Activated T-helper 1 cell treated with anti-CD3 and anti-CD28 coated beads, Interleukin-2, amount 50 U/mL, for 16 hours (primary cell): ENCODE data around the gene ARMC7.

Source experiments
- DNase-seq, 2 donors: peaks; one replicate each; pipeline ENCODE4 v3.0.0-alpha.2; 2020; ENCODE audit warnings: low read depth in 1 of 2, low spot score in 1 of 2

The ARMC7 gene

DNA sequence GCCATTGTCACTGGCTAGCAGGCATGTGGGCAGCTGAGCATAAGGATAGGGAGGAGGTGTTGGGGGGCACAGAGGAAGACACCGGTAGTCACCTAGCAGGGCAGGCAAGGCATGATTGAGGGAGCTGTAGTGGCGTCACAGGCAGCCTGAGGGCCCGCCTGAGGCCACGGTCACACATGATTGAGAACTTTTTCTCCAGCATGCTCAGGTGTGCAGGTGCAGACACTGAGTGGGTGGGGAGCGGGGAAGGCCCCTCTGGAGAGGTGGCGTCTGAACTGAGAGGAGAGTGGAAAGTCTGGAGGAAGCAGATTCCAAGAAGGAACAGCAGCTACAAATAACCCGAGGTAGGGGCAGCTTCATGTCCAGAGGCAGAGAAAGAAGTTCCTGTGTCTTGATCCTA lies 10.9 kb upstream of the ARMC7 start:
- DNase-seq = no peak

DNA sequence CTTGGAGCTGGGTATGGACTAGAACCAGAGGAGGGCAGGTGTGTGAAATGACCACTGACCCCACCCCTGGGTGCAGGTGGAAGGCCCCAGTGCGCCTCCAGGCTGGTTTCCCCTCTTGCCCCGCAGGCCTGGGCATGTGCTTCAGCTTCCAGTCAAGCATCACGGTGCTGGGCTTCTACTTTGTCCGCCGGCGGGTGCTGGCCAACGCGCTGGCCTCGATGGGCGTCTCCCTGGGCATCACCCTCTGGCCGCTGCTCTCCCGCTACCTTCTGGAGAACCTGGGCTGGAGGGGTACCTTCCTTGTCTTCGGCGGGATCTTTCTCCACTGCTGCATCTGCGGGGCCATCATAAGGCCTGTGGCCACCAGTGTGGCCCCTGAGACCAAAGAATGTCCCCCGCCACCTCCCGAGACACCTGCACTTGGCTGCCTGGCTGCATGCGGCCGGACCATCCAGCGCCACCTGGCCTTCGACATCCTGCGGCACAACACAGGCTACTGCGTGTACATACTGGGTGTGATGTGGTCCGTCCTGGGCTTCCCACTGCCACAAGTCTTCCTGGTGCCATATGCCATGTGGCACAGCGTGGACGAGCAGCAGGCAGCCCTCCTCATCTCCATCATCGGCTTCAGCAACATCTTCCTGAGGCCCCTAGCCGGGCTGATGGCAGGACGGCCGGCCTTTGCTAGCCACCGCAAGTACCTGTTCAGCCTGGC lies 9.7 kb upstream of the ARMC7 start:
- DNase-seq = no peak

DNA sequence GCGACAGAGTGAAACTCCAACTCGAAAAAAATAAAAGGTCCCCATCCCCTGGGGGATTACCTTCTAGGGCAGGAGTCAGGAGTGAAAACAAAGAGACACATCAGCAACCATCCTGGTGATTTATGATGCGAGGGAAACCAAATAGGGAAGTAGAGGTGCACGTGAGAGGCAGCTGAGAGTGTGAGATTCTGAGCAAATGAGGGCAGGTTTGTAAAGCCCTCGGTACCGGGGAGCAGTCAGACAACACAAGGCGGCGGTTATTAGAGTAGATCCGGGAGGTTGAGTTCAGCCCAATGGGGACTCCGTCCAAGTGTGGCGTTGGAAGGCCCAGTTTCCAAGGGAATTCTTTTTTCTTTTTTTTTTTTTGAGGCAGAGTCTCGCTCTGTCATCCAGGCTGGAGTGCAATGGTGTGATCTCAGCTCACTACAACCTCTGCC lies 7.4 kb upstream of the ARMC7 start:
- DNase-seq = no peak

DNA sequence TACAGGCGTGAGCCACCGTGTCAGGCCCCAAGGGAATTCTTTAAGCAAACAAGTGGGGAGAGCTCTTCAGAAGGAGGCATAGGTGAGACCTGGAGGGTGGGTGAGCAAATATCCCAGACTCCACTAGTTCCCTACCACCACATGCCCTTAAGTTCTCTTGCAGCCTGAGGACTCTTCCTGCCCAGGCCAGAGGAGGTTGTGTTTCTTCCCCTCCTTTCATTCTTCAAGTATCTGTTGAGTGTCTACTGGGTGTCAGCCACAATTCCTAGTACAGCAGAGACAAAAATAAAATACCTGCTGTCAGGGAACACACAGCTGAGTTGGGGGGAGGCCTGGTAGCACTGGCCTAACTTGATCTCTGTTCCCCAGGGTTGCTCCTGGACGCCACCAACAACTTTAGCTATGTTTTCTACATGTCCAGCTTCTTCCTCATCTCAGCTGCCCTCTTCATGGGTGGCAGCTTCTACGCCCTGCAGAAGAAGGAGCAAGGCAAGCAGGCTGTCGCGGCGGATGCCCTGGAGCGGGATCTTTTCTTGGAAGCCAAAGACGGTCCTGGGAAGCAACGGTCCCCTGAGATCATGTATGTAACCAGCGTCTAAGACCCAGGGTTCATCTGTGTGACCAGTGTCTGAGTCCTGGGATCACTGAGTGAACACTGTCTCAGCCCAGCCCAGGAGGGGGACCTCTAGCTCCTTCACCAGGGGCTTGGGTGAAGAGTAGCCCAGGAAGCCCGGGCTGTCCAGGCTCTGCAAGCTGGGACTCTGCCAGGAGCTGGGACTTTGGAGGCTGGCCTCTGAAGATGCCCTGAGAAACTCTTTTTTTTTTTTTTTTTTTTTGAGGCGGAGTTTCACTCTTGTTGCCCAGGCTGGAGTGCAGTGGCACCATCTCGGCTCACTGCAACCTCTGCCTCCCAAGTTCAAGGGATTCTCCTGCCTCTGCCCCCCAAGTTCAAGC lies 5.9 kb upstream of the ARMC7 start:
- no peak for DNase-seq

DNA sequence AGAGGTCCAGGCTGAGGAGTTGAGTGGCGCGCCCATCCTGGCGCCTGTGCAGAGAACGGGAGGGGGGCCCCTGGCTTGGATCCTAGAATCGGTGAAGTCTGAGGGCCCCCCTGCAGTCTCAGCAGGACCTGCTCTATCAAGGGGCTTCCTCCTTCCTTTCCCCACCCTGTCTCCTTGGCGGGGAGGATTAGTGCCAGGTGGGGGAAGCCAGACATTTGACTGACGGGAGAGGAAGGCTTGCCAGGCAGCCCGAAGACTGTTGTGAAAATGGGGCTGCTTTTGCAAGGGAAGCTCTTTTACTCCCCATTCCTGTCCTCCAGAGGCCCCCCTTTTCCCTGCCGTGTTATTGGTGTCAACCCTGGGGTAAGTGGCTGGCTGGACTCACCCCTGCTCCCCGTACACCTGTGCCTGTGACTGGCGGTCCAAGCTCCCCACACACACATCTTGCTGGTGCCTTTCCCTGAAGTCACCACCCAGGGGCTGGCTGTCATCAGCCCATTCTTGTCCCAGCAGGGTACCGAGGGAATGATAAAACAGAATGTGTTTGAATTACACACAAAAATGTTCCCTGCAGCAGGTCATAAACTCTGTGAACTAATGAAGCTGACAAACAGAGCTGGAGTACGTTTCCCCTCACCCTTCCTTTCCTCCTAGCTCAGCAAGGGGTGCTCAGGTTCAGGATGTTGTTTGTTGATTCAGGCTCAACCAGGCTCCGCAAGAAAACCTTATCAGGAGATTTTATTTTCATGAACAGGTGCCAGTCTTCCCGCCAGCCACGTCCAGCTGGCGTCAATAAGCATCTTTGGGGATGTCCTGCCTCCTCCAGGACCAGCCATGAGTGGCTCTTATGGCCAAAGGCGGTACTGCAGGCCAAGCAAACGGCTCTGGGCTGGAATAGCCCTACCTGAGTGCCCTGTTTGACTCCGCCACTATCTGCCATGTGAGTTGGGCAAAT lies 4.4 kb upstream of the ARMC7 start:
- no peak for DNase-seq

DNA sequence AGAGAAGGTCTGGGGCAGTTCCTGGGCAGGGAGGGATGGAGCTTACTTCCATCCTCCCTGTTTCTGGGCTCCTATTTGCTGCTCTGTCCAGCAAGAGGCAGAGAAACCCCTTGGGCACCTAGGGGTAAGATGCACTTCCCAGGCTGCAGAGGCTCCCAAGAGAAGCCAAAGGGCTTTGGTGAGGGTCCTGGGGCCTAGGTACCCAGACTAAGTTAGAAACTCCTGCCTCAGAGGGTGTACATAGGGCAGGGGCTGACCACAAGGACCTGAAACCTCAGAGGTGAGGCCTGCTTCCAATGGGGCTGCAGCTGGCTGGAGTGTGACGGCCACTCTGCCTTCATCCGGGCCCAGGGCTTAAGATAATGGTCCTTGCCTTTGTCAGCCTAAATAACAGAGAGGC lies 1.6 kb upstream of the ARMC7 start:
- DNase-seq = no peak

DNA sequence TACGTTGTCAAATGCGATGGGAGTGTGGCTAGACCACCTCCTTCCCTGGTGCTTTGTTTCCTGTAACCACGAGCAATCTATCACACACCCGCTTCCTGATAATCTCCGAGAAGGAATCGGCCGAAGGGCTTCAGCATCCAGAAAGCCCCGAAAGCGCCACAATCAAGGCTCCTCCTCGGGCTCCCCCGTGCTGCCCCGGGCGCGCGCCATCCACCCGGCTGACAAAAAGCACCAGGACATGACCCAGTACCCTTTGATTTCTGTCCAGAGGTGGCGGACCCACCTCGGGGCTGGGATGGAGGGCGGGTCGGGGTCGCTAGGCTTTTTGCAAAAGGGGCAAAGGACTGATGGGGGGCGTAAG lies 743 bp upstream of the ARMC7 start:
- DNase-seq = no peak

DNA sequence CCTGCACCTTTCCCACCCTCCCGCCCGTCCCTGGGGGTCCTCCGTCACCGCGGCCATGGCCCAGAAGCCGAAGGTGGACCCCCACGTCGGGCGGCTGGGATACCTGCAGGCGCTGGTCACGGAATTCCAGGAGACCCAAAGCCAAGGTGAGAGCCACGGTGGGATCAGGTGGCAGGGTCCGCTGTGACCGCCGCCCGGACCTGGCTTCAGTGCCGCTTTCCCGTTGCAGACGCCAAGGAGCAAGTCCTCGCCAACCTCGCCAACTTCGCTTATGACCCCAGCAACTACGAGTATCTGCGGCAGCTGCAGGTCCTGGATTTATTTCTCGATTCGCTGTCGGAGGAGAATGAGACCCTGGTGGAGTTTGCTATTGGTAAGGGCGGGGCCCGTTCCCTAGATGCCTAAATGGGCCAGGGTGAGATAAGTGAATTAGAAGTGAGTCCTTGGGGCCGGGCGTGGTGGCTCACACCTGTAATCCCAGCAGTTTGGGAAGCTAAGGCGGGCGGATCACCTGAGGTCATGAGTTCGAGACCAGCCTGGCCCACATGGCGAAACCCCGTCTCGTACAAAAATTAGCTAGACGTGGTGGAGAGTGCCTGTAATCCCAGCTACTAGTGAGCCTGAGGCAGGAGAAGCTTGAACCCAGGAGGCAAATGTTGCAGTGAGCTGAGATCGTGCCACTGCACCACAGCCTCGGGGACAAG lies 617 bp downstream of the ARMC7 start:
- no peak for DNase-seq

DNA sequence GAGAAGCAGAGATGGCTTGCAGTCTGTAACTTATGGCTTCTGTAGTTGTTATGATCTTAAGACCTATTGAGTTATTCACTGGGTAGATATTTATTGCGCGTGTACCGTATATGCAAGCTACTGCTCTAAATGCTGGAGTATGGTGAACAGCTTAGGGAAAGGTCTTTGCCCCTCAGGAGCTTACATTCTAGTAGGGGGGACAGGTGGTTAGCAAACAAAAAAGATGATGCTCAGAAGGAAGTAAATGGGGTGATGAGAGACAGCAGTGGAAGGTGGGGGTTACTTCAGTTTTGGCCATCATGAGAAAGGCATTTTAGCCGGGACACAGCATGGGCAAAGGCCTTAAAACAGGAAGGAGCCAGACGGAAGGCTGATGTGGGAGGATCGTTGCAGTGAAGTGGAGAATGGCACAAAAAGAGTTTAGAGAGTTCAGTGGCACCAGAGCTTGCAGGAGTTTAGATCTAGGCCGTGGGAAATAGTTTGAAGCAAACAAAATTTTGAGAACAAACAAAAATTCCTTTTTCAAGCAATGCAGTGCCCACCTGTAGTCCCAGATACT lies 2.1 kb downstream of the ARMC7 start:
- no peak for DNase-seq

DNA sequence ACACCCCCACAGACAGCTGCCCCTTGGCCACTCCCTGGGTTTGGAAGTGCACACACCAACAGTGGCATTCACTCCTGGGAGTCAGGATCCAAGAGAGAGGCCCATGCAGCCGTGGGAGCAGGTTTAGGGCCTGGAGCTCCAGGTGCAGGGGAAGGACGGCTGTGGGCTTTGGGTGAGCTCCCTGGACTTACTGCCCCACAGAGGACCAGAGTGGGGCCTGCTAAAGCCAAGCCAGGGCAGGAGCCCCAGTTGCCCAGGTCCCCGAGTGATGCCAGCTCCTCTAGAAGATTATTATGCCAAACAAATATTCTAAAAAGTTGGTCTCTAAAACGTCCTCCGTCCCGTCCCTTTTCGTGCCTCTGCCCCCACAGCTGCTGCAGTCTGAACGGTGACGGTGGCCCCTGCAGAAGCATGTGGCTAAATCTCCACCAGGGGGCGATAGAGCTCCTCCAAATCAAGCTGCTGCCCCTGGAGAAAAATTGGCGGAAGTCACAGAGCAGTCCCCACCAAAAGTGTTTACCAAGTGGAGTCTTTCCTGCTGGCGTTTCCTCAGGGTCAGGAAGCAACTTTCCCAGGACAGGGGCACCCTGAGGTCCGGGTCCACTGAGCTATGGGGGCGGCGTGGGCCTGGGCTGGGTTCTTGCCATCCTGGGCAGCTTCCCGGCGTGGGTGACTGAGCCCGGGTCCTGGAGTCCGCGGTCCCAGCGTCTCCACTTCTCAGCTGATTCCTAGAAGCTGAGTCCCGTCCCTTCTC lies 4.2 kb downstream of the ARMC7 start:
- DNase-seq = peak; percentile 76 to 83

DNA sequence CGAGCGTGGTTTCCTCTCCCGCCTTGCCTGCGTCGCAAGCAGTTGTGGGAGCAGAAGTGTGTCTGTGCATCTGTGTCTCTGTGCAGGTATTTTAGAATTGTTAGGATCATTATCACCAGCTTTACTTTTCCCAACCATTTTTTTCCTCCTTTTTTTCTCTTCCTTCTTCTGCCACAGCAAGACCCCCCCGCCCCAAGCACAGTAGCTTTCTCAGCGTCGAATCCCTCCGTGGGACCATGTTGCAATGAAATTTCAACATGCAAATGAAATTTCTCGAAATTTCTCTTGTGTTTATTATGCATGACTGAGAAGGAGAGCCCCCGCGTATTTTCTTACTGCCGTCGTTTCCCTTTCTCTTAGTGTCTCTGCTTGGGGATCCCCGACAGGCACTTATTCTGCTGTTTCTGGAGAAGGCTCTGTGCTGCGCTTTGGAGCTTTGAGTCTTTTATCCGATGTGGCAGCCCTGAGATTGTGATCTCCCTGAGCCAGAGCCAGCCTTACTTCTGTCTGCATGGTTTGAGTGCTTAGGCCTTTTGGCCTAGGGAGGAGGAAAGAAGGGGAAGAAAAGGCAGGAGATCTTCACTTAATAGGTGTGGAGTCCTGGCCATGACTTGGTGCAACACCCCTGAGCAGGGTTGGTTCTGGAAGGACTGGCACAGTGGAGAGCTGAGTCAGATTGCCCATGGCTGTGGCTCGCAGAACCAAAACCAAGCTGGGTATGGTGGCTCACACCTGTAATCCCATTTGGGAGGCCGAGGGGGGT lies 5.0 kb downstream of the ARMC7 start:
- DNase-seq = no peak

DNA sequence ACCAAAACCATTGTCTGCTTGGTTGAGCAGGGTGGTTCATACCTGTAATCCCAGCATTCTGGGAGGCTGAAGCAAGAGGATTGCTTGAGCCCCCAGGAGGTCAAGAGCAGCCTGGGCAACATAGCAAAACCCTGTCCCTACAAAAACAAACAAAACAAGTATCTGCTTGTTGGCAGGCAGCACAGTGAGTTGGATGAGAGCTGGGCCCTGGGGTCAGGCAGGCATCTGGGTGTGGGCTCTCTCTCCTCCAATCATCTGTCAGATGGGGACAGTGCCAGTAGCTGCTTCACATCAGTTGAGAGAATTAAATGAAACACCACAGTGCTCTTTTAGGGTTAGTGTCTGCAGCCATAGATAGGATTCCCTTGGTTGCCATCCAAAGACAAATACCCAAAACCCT lies 5.8 kb downstream of the ARMC7 start:
- DNase-seq = no peak

DNA sequence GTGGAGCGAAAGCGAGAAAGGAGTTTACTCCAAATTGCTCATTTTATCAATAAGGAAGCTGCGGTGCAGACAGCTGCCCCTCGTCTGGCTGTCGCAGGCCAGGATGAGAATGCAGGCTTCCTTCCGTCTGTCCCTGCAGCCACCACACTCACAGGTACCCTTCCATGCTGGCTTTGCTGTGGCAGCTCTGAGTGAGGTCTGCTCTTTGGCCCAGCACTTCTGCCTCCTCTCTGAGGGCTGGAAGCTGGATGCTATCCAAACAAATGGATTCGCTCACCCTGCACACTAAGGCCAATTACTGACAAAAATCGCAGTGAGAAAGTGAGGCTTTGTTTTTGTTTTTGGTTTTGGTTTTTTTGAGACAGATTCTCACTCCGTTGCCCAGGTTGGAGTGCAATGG lies 7.0 kb downstream of the ARMC7 start:
- no peak for DNase-seq

DNA sequence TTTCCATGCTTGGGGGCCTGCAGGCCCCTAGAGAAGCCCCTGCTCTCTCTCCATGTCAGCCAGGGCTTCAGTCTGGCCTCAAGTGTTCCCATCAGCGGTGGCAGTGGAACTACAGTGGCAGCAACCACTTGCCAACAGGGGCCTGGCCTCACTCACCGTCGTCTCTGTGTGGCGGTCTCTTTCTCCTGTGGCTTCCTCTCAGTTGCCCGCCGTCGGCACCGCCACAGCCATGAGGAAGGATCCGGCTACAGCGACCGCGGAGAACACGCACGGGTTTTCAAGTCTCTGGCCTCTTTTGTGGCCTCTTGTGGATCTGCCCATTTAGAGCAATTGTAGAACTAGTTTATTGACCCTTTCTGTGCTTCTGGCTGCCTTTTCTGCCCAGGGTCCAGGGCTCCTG lies 8.5 kb downstream of the ARMC7 start:
- DNase-seq = no peak

DNA sequence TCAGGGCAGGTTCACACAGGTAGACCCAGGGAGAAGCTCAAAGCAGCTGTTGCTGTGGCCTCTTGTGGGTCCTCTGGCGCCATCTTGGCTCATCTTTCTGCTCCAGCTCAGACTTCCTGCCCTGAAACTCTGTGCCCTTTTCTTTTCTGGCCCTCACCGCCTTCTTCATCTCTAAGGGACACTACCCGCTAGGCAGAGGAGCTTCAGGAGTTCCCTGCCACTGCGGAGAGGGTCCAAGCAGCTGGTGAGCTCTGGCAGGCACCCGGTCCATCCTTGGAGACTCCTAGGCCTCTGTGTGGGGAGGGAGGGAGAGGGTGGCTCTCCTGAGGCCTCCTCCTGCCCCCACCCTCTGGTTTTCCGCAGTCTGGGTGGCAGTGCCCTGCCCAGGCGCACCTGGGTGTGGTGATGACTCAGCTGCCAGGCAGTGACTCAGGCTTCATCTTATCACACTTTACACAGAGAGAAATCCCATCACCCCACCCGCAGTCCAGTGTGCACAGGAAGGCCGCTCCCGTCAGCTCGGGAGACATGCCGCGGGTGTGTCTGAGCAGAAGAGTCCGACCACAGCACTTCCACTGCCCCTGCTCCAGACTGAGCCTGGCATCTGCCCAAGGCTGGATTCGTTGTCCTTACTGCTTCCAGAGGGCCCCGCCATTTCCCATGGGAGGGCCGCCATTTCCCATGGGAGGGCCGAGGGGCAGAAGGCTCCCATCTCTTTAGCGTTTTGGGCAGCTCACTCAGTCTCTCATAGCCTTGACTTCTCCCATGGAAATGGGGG lies 14.5 kb downstream of the ARMC7 start:
- DNase-seq = peak; percentile 40 to 43

DNA sequence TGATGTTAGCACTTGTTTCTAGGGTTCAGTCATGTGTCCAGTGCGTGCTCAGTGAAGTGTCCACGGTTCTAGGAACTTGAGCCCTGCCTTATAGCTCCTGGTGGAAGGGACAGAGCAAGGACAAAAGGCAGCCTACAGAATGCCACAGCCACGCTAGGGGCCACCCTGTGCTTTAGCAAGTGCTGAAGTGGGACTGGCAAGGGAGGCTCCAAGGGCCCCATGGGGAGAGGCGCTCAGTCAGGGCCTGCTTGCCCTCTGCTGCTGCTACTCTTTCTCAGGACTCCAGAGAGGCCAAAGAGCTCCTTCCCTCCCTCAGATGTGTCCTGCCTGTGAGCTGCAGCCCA lies 15.0 kb downstream of the ARMC7 start:
- DNase-seq = no peak

DNA sequence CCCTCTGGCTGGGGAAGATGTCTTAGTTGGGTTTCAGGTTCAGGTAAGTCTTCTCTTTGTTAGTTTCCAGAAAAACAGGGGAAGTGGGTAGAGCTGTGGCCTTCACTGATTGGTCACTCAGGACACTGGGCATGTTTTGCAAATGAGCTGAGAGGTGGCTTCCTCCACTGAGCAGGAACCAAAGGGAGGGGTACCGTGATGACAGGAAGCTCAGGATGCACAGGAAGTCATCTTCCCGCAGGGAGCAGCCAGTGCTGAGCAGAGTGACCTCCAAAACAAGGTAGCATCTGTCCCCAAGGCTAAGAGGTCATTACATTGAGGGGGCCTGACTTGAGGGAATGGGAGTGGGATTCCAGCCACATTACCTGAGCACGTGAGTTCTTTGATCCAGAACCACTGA lies 16.2 kb downstream of the ARMC7 start:
- no peak for DNase-seq

DNA sequence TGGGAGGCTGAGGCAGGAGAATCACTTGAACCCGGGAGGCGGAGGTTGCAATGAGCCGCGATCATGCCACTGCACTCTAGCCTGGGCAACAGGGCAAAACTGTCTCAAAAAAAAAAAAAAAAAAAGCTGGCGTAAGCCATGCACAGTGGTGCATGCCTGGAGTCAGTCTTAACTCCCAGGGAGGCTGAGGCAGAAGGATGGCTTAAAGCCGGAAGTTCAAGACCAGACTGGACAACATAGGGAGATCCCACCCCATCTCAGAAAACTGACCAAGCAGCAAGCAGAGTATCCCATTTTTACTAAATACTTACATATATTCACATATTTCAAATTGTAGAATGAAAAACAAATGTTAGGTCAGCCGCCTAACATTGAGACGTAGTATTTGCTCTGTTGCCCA lies 17.2 kb downstream of the ARMC7 start:
- DNase-seq = no peak
